ENCODE measurements around the gene GRIK1.

The GRIK1 gene

DNA sequence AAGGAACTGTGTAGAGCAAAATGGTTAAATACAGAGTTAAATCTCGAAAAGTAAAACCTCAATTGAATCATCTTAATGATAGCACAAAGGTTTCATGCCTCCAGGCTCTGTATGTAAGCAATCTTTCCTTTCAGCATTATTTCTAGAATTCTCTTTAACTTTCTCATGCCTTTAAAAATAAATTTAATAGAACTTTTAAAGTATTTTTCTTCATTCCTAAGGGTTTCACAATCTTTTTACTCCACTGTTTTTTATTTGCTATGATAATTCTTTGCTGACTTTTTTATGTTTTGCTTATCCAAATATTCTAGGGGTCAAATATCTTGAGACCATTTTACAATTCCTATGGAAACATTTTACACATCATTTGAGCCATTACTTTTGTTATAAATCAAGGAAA lies 353.1 kb downstream of the GRIK1 start:
- DNase-seq, result no peak

DNA sequence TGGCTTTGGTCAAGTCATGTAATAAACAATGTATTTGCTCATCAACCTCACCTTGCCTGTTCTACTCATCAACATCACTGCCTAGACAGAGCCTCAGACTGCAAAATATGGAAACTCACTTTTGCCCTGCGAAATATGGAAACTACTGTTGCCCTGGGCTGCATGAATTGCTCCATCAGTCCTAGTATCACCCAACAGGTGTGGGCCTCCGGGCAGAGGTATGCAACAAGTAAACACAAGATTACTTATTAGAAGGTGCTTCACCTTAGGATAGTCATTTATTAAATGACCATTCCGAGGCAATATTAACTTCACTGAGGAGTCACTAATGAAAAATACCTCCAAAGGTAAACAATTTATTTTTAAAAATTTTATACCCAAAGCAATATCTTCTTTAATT lies 354.3 kb downstream of the GRIK1 start:
- DNase-seq, result no peak

DNA sequence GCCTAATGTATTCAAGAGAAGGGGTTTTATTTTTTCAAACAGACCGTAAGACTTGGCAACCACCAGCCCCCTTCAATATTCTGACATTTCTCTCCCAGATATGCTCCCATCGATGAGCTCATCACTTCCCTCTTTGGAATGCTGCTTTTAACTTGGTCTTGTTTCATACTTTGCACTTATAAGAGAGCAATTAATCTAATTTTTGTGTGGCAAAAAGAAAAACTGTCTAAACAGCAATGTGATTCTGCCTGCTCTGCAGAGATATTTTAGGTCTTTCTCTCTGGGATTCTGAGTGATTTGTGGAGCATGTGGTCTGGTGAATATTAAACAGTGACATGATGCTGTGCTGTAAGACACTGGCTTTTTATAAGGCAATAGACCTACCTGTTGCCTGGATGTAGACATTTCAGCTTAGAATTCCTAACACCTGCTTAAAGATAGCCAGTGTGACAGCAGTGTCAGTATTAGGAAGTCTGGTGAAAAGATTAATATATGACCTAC lies 356.3 kb downstream of the GRIK1 start:
- no peak for DNase-seq

DNA sequence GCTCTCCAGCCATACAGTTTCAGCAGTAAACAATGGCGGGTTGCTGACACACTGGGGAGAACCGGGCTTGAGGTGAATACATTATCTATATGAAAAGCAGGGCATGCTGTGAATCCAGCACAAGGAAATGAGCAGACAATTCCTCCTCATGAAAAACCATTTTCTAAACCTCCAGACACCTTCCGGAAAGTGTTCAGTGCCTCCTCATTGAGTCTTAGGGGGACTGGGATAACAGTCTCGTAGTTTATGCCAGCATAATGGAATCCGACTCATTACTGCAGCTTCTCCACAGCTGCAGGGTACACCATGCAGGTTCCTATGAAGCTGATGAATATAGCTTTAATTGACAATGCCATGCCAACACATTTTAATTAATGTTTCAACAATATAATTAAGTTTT lies 356.9 kb downstream of the GRIK1 start:
- DNase-seq, result no peak

DNA sequence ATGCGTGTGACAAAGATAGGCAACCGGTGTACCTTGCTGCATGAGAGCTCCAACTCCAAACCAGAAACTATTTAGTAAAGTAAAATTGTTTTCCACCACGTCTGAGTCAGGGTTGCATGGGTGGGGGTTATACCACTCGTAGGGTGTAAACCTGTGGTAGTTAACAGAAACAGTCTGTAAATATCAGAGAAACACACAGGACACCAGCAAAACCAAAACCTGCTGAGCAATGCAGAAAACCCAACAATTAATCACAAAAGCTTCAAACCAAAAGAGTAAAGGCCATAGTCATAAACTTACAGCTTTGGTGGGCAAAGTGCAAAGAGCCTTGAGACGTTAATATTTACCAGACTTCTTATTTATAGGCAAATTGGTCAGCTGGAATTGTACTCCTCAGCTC lies 358.4 kb downstream of the GRIK1 start:
- DNase-seq, result no peak

DNA sequence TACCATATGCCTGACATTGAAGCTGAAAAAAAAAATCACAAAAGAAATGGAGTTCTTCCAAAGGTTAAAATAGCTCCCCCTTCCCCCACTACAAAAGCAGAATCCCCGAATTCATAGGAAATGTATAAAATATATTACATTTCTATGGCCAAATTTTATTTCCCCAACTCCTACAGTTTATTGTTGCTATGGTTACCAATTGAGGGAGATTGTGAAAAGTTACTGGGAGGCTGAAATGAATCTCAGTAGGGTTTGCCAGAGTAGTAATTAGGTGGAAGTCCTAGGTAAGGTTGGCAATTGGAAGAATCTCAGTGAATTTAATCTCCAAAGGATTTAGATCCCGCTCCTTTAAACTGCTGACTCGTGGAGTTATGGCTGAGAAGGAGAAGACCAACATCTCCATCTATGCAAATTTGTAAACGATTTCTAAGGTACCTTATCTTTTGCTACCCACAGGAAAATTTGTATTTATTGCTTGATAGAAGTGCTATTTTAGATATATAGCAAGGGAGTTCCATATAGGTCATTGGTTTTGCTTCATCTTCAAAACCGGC lies 359.0 kb downstream of the GRIK1 start:
- DNase-seq, result no peak

DNA sequence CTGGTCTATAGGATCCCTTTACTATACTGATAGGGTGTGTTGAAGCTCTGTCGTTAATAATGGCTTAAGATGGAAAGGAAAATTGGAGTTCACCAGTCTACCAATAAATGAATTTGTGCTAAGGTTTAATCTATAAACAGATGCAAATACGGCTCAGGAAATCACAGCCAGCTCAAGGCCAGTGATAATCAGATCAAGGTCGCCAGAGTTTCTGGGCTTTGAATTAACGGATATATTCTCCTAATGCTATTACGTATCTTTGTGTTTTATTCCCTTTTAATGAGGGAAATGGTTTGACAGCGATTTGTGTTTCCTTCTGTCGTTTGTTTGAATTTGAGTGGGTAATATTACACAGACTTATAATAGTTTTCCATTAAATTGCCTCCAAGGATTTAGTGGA lies 361.5 kb downstream of the GRIK1 start:
- no peak for DNase-seq

DNA sequence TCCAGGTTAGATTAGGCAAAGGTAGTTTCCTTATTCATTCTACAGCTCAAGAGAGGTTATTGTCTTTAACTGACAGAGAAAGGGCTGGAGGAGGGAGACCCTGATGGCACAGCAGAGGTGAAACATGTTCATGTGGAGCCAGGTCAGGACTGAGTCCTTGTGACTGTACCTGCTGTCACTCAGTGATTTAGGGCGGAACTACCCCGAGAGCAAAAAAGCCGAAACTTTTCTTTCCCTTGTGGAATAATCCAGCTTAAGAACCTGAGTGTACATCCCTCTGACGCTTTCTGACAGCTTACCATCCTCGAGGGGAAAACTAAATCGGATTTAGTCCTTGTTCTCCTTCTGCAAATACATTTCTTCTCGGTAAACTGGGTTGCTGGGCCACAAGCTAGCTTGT lies 367.8 kb downstream of the GRIK1 start:
- peak in 1 of 4 experiments; percentile 23 for DNase-seq

DNA sequence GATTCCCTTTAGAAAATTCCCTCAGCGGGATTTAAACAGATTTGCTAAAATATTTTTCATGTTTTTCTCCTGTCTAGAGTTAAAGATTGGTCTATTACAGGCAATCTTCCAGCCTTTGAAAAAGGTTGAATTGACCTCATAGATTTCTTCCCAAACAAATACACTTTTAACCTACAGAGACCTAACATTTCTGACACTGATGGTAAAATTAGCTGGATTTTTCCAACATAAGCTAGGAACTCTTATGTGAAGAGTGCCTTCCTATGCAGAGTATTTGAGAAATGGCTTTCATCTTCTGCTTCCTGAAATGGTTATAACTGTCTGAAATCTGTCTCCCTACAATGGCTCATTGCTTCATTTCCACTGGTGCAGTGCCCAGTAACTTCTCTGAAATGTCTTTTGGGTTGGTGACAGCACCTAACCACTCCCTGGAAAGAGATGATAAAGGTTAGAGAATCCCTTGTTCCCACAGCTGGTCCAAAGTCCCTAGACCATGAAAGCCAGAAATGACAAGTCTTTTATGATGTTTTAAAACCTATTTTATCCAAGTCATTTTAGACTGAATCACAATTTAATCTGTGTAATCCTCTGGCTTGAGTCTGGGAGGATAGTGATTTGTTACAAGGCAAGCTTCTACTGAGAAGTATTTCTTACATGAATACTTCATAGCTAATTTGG lies 371.6 kb downstream of the GRIK1 start:
- DNase-seq, result peak in 1 of 4 experiments; percentile 7

DNA sequence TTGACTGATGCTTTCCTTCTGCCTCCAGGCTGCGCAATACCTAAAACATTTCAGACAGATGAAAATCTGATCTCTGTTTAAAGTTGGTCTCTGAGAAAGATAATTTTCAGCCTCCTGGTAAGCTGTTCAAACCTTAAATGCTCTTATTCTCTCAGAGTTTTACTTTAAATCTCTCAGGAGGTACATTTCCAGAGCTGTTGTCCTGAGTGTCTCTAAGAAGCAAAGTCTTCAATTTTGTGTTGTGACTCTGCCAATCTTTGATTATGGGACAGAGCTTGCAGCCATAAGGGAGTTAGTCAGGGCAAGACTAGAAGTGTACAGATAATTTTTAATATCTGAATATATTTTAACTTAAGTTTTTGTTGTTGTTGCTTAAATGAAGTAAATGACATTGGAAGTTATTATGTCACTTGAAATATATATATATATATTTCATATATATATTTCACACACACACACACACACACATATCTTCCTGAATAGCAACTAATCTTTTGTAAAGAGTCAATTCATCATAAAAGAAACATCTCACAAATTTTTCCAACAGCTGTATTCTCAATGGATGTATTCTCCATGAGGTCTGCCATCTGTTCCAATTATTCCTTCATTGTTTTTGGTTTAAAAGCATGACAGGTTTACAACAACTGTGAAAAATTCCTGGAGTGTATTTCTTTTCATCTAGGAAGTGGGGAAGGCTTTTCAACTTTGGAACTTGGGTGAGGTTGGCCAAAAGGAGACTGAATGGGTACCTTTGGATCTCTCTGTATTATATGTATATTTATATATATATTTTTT lies 381.7 kb downstream of the GRIK1 start:
- DNase-seq, result no peak

DNA sequence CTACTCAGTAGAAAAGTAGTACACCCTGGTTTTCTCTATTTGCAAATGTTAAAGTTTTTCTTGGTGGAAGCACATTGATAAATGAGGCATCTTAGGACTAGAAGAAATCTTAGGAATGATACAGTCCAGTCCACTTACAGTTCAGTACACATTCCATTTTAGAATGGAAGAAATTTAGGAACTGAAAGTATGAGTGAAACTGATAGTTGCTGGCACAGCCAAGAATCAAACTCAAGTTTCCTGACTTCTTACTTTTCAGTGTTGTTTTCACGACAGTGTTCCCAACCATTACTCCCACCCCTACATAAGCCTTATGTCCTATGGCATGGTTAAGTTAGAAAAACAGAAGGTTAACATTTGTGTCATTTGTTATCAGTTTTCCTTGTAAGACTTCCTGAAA lies 382.6 kb downstream of the GRIK1 start:
- DNase-seq, result peak; percentile 35 to 68 (median 54)

DNA sequence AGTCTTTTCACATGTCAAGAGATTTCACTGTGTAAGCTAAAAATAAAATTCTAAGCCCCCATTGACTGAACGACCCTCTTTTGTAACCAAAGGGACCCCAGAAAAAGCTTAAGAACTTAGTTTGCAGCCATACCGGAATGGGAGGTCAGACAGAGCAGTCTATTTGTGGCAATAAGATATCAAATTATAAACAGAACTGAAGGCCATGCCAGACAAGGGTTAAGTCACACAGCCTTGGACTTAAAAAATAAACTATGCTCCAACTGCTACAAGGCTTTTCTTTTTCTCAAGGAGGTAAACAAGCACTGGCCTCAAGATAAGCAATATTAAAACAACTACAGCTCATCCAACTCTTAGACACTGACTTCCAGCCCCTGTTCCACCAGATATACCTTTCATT lies 384.2 kb downstream of the GRIK1 start:
- no peak for DNase-seq

DNA sequence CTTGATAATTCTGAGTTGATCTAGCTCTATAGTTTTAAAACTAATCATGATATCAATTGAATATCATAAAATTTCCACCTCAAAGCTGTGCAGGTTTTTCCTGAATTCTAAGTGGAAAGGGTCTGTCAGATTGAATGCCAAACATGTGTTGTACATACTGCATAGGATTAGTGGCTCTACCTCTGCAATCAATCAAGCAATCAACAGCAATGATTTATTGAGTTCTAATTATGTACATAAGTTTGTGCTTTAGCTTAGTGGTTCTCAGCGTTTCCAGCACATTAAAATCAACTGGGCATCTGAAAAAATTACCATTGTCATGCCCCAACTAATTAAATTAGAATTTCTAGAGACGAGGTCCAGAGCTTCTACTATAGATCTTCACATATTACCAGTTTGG lies 389.6 kb downstream of the GRIK1 start:
- DNase-seq, result no peak

DNA sequence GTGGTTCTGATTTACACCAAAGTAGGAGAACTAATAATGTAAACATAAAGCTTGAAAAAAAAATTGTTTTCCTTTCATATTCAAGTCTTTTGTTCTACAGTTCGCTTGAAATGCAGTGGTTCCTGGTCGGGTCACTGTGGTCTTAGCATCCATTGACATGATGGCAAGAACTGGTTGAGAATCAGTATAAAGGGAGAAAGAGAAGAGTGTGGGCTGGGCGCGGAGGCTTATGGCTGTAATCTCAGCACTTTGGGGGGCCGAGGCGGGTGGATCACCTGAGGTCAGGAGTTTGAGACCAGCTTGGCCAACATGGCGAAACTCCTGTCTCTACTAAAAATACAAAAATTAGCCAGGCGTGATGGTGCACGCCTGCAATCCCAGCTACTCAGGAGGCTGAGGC lies 390.2 kb downstream of the GRIK1 start:
- no peak for DNase-seq

DNA sequence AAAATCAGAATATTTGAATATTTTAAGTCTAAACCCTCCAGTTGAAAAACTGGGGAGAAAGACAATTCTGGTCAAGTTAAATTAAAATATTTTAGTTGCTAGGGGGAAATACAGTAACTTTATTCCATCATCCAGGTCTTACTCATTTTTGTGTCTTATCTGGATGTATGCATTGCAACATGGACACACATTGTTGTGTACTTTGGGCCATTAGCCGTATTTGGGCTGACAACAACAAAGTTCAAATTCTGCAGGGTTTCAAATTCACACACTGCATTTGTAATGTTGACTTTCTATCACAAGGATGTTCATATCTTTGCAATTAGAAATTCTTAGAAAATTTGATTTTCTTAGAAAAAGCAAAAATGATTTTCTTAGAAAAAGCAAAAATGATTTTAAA lies 391.8 kb downstream of the GRIK1 start:
- DNase-seq, result no peak

DNA sequence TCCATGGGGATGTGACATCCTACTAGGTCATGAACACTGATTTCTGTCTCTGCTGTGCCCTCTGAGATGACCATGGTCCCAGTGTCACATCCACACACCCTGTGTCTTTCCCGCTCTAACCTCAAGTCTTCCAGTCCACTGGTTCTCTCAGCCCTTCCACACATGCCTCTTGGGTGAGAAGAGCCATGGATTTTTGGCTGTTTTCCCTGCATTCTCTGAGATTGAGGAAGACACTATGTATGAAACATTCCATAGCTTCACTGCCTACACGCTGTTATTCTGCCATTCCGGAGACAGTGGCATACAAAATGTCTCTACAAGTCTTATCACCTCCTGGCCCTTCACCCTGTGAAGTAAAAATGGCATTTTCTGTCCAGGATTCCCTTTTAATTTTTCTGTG lies 393.7 kb downstream of the GRIK1 start:
- DNase-seq, result no peak

DNA sequence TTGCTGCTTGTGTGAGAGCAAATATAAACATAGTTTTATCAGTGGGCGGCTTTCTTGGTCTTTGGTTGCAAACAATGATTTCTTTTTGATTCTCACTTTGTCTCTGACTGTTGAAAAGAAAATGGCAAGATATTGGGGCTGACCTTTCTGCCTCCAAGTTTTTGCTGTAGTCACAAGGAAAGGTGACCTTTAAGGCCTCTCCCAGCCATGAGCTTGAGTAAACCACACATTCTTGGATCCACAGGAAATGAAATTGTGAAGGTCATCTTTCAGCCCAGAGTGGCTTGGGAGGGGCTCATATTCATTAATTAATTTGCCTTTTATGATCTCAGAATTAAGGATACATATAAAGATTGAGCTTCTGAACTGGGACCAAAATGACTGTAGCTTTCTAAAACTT lies 399.5 kb downstream of the GRIK1 start:
- no peak for DNase-seq

DNA sequence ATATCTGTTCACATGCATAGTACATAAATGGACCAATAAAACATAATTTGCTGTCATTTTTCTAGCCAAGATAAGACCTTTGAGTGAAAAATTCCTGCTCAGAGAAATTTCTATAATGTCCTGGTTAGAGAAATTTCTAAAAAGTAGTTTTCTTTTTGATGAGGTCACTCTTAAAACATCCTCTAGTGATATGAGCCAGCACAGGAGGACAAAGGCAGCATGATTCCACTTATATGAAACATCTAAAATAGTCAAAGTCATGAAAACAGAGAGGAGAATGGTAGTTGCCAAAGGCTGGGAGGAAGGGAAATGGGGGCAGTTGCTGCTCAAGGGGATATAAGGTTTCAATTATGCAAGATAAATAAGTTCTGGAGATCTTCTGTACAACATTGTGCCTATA lies 401.7 kb downstream of the GRIK1 start:
- DNase-seq, result no peak

DNA sequence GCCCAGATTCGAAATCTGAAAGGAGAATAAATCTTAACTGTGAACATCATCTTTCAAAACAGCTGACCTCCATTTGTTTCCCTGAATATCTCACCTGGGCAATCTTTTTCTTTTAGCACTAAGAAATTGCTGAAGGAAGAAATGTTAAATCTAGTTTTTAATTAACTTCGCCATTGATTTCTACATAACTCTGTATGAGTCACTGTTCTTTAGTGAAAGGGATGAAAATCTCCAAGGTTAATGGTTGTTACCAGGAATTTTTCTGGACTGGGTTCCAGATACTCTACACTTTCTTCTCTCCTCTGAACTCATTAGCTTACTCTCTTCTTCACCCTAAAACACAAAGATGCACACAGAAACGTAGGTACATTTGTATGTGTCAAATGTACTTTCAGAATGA lies 405.3 kb downstream of the GRIK1 start:
- DNase-seq, result no peak

DNA sequence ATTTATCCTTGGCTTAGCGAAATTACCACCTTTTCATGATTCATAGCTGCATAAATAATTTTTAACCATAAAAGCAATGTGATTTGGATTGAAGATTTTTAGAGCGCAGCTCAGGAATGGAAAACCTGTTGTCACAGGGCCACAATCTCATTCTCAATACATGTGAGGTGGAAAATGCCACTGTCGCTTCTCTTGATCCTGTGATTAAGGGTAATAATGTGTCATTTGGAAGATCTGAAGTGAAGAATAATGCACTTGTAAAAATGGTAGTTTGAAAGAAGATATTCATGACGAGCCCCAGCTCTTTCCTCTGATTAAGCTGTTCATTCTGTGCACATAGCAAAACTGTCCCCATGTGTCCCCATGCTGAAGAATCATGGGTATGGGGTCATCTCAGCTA lies 410.7 kb downstream of the GRIK1 start:
- DNase-seq, result no peak

DNA sequence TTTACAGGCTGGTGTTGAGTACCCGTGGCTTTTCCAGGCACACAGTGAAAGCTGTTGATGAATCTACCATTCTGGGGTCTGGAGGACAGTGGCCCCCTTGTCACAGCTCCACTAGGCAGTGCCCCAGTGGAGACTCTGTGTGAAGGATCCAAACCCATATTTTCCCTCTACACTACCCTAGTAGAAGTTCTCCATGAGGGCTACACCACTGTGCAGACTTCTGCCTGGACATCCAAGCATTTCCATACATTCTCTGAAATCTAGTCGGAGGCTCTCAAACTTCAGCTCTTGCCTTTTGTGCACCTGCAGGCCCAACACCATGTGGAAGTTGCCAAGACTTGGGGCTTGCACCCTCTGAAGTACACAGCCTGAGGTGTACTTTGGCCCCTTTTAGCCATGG lies 413.3 kb downstream of the GRIK1 start:
- DNase-seq, result no peak

DNA sequence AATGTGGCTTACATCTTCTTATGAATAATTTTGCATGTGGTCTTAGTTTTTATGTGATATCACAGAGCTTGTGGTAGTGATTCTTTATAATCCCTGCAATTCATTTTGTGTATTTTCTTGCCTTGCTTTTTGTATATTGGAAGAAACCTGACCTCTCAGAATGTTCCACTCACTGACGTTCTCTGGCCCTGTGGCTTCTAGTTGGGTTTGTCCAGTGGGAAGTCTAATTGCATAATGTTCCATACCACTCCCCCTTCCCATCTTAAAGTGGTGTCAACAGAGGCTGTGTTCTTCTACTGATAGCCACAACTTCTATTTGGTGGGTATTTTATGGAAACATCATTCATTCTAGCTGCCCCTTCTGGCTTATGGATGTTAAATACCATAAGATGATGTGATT lies 415.7 kb downstream of the GRIK1 start:
- no peak for DNase-seq

DNA sequence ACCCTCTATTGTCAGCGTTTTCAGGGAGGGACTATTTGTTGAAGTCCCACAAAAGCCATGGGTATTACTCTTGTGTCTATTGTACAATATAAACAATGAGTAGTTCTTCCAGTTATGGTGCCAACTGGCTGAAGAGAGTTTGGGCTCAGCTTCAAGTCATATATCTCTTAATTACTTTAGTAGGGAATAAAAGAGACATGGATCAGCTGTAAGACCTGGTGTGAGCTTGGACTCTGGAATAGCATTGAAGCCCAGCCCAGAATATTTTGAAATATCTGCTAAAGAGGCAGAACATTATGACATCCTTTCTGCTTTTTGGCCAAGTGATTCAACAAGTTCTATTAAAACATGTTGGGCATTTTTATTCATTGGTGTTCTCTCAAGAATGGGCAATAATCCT lies 416.1 kb downstream of the GRIK1 start:
- DNase-seq, result no peak

DNA sequence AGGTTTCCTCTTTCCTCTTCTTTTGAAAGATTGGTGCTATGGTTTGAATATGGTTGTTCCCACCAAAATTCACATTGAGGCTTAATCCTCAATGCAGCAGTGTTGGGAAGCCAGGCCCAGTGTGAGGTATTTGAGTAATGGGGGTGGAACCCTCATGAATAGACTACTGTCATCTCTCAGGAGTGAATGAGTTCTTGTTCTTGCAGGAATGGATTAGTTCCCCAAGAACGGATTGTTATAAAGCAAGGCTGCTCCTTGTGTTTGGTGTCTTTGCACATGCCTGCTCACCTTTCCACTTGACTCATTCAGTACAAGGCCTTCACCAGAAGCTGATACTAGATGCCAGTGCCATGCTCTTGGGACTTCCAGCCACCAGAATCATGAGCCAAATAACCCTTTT lies 417.9 kb downstream of the GRIK1 start:
- no peak for DNase-seq
